ENCODE data around the gene OPRD1. TPM values are rescaled to one million over a fixed set of nuclear protein-coding genes. Genes with fewer than 3 reads are reported as not detected.
"Not testable (repeated sequence)": the region's sequence is repeated elsewhere in the genome, so short reads cannot be mapped to it uniquely, and the experiment has no call there.

The OPRD1 gene
- 0.07 TPM for polyA plus RNA-seq (2013)

DNA sequence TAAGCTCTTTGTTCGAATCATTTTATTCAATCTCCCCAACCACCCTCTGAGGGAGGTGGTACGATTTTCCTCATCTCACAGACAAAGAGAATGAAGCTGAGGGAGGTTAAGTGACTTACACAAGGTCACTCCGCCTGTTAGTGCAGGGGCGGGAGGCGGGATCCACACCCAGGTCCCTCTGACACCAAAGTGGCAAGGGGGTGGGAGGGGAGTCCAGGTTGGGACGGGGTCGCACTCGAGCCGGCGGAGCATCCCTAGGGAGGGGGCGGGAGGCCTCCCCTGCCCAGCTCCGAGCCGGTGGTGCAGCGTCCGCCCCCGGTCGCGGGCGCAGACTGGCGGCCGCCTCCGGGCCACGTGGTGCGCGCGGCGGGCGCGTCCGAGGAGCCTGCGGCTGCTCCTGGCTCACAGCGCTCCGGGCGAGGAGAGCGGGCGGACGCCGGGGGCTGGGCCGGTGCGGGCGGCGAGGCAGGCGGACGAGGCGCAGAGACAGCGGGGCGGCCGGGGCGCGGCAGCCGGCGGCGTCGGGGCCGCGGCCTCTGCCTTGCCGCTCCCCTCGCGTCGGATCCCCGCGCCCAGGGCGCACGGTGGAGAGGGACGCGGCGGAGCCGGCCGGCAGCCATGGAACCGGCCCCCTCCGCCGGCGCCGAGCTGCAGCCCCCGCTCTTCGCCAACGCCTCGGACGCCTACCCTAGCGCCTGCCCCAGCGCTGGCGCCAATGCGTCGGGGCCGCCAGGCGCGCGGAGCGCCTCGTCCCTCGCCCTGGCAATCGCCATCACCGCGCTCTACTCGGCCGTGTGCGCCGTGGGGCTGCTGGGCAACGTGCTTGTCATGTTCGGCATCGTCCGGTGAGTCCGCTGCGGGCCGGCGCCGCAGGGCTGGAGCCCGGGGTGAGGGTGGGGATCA, at the start of gene OPRD1:
OPRD1 (plus strand) TSS at position 405 of the 903 bp plus-strand sequence; CDS start at position 619, 214 bp downstream.
- CTCF ChIA-PET, result no interaction called here
- Histone ChIP-seq H3K4me1 (ENCODE audit: control extremely low read depth in 1 of 4, control insufficient read depth in 4 of 4, insufficient read depth in 4 of 4, low read length in 3 of 4) (peaks cover 0 to 23% (median 18%) of the 10 kb centered on the region in 4 experiments), H3K9me3 (ENCODE audit: control extremely low read depth in 1 of 5, control insufficient read depth in 4 of 5, insufficient read depth in 2 of 5, low read depth in 1 of 5, low read length in 4 of 5) (no peaks in the 10 kb centered on the region), H3K27me3 (replicated peaks in 2 of 5; ENCODE audit: control insufficient read depth in 4 of 5, insufficient read depth in 5 of 5, low read length in 4 of 5) (peaks cover 5 to 75% (median 41%) of the 10 kb centered on the region in 5 experiments), H3K4me3 (ENCODE audit: control insufficient read depth in 1 of 7, extremely low read depth in 1 of 7, insufficient read depth in 4 of 7, low read depth in 2 of 7, low read length in 6 of 7) (peak within 1 kb of the TSS in 2 of 7 experiments; percentile 10 to 36), H3K27ac (ENCODE audit: insufficient read depth in 1 of 2, low read depth in 1 of 2, low read length in 2 of 2, poor library complexity in 1 of 2, severe bottlenecking in 2 of 2) (no peak within 1 kb of the TSS), H3K36me3 (ENCODE audit: control insufficient read depth in 4 of 4, insufficient read depth in 4 of 4, low read length in 3 of 4) (no peaks in the 10 kb centered on the region)
- POLR2A ChIA-PET, result no interaction called here
- peak in 2 of 3 donors; percentile 14 to 34 for DNase-seq
- WGBS (ENCODE audit: insufficient coverage), result 1% methylated on average over 77 of the region's 108 CpGs

DNA sequence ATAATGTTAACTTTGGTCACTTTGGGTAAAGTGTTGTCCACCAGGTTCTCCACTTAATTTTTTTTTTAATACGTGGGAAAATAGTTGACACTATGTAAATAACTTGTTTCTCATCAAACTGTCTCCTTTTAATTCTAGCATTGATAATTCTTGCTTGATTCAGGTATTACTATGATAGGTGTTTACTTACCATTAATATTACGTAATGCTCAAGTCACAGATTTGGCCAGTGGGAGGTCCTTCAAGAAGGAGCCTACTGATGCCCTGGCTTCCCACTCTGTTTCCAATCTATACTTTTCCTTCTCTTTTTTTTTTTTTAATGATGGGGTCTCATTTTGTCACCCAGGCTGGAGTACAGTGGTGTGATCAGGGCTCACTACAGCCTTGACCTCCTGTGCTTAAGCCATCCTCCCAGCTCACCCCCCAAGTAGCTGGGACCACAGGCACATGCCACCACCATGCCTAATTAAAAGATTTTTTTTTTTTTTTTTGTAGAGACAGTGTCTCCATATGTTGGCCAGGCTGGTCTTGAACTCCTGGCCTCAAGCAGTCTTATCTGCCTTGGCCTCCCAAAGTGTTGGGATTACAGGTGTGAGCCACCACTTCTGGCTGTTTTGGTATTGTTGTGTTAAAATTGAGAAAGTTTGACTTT, 45.3 kb upstream of the OPRD1 start:
- peaks cover 15 to 54% (median 29%) of the 10 kb centered on the region in 4 experiments for H3K36me3 ChIP-seq (ENCODE audit: control insufficient read depth in 4 of 4, insufficient read depth in 4 of 4, low read length in 3 of 4)
- no peak for DNase-seq
- H3K9me3 ChIP-seq (ENCODE audit: control extremely low read depth in 1 of 5, control insufficient read depth in 4 of 5, insufficient read depth in 2 of 5, low read depth in 1 of 5, low read length in 4 of 5), result no peaks in the 10 kb centered on the region
- CTCF ChIA-PET, result no interaction called here
- H3K4me3 ChIP-seq (ENCODE audit: control insufficient read depth in 1 of 7, extremely low read depth in 1 of 7, insufficient read depth in 4 of 7, low read depth in 2 of 7, low read length in 6 of 7), result no peak overlapping the region
- H3K4me1 ChIP-seq (ENCODE audit: control extremely low read depth in 1 of 4, control insufficient read depth in 4 of 4, insufficient read depth in 4 of 4, low read length in 3 of 4), result peaks cover 0 to 6% (median 0%) of the 10 kb centered on the region in 4 experiments
- H3K27me3 ChIP-seq (replicated peaks in 2 of 5; ENCODE audit: control insufficient read depth in 4 of 5, insufficient read depth in 5 of 5, low read length in 4 of 5), result no peaks in the 10 kb centered on the region
- no CpG with 5 or more reads among the region's 2 CpGs for WGBS (ENCODE audit: insufficient coverage)
- POLR2A ChIA-PET, result interaction anchor here (0.6 kb wide), 3 partner anchors 11 to 117 kb away, joined by 3 to 5 read pairs (median 4); no protein-coding TSS in a partner anchor
- no peak overlapping the region for H3K27ac ChIP-seq (ENCODE audit: insufficient read depth in 1 of 2, low read depth in 1 of 2, low read length in 2 of 2, poor library complexity in 1 of 2, severe bottlenecking in 2 of 2)

DNA sequence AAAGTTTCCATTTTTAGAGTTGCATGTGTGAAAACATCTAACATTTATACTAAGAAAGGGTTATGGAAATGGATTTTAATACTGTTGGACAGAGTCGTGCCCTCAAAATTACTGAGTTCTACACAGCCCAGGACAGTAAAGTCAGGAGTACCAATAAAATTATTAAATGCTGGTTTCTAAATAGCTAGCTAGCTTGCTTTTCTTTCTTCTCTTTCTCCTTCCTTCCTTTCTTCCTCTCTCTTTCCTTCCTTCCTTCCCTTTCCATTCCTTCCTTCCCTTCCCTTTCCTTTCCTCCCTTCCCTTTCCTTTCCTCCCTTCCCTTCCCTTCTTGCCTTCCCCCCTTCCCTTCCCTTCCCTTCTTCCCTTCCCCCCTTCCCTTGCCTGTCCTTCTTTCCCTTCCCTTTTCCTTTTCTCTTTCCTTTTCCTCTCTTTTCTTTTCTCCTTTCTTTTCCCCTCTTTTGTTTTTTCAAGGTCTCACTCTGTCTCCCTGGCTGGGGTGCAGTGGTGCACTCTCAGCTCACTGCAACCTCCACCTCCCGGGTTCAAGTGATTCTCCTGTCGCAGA, 41.3 kb upstream of the OPRD1 start:
- H3K9me3 ChIP-seq (ENCODE audit: control extremely low read depth in 1 of 5, control insufficient read depth in 4 of 5, insufficient read depth in 2 of 5, low read depth in 1 of 5, low read length in 4 of 5), result no peaks in the 10 kb centered on the region

DNA sequence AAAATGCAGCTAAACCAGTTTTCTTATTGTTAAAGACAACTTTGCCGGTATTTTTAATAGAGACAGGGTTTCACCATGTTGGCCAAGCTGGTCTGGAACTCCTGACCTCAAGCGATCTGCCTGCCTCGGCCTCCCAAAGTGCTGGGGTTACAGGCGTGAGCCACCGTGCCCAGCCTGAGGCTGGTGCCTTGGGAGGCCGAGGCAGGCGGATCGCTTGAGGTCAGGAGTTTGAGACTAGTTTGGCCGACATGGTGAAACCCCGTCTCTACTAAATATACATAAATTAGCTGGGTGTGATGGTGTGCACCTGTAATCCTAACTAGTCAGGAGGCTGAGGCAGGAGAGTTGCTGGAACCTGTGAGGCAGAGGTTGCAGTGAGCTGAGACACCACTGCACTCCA, 40.0 kb upstream of the OPRD1 start:
- Histone ChIP-seq H3K4me1 (ENCODE audit: control extremely low read depth in 1 of 4, control insufficient read depth in 4 of 4, insufficient read depth in 4 of 4, low read length in 3 of 4) (peaks cover 0 to 14% (median 6%) of the 10 kb centered on the region in 4 experiments), H3K36me3 (ENCODE audit: control insufficient read depth in 4 of 4, insufficient read depth in 4 of 4, low read length in 3 of 4) (peaks cover 7 to 39% (median 20%) of the 10 kb centered on the region in 4 experiments)
- not testable (repeated sequence) for H3K9me3 ChIP-seq (ENCODE audit: control extremely low read depth in 1 of 5, control insufficient read depth in 4 of 5, insufficient read depth in 2 of 5, low read depth in 1 of 5, low read length in 4 of 5); H3K4me3 ChIP-seq (ENCODE audit: control insufficient read depth in 1 of 7, extremely low read depth in 1 of 7, insufficient read depth in 4 of 7, low read depth in 2 of 7, low read length in 6 of 7); H3K27ac ChIP-seq (ENCODE audit: insufficient read depth in 1 of 2, low read depth in 1 of 2, low read length in 2 of 2, poor library complexity in 1 of 2, severe bottlenecking in 2 of 2); H3K27me3 ChIP-seq (replicated peaks in 2 of 5; ENCODE audit: control insufficient read depth in 4 of 5, insufficient read depth in 5 of 5, low read length in 4 of 5); DNase-seq
- 100% methylated on average over 6 of the region's 10 CpGs for WGBS (ENCODE audit: insufficient coverage)
- CTCF ChIA-PET, result interaction anchor here (0.5 to 0.8 kb wide), 2 partner anchors 105 to 171 kb away, joined by 3 to 4 read pairs; no protein-coding TSS in a partner anchor
- POLR2A ChIA-PET, result interaction anchor here (0.6 kb wide), 2 partner anchors 103 to 113 kb away, joined by 3 to 5 read pairs; no protein-coding TSS in a partner anchor

More for the DNA sequence above, 41.3 kb upstream of the OPRD1 start:
- no peak overlapping the region for H3K4me3 ChIP-seq (ENCODE audit: control insufficient read depth in 1 of 7, extremely low read depth in 1 of 7, insufficient read depth in 4 of 7, low read depth in 2 of 7, low read length in 6 of 7)
- H3K36me3 ChIP-seq (ENCODE audit: control insufficient read depth in 4 of 4, insufficient read depth in 4 of 4, low read length in 3 of 4), result peaks cover 13 to 46% (median 26%) of the 10 kb centered on the region in 4 experiments
- WGBS (ENCODE audit: insufficient coverage), result 96% methylated on average over 2 of the region's 3 CpGs
- H3K27ac ChIP-seq (ENCODE audit: insufficient read depth in 1 of 2, low read depth in 1 of 2, low read length in 2 of 2, poor library complexity in 1 of 2, severe bottlenecking in 2 of 2), result no peak overlapping the region
- POLR2A ChIA-PET, result no interaction called here
- no peak for DNase-seq
- H3K4me1 ChIP-seq (ENCODE audit: control extremely low read depth in 1 of 4, control insufficient read depth in 4 of 4, insufficient read depth in 4 of 4, low read length in 3 of 4), result peaks cover 0 to 14% (median 6%) of the 10 kb centered on the region in 4 experiments
- no peaks in the 10 kb centered on the region for H3K27me3 ChIP-seq (replicated peaks in 2 of 5; ENCODE audit: control insufficient read depth in 4 of 5, insufficient read depth in 5 of 5, low read length in 4 of 5)
- CTCF ChIA-PET, result no interaction called here

DNA sequence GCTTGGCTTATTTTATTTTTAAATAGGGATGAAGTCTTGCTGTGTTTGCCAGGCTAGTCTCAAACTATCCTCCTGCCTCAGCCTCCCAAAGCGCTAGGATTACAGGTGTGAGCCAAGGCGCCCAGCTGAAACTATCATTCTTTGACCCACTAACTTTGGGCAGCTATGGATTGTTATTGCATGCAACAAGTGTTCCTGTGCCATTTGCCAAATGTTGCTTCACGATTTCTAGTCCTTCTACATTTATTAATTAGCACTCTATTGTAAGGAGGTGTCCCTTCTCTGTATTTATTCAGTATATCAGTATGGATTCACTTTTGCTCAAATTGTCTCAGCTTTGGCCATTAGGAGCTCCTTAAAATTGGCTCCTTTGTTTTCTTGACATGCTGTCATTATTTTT, 38.9 kb upstream of the OPRD1 start:
- H3K4me1 ChIP-seq (ENCODE audit: control extremely low read depth in 1 of 4, control insufficient read depth in 4 of 4, insufficient read depth in 4 of 4, low read length in 3 of 4), result peaks cover 0 to 14% (median 6%) of the 10 kb centered on the region in 4 experiments
- POLR2A ChIA-PET, result no interaction called here
- CTCF ChIA-PET, result interaction anchor here (1.2 kb wide), 1 partner anchor 20 kb away, joined by 3 read pairs; no protein-coding TSS in a partner anchor
- no peak overlapping the region for H3K4me3 ChIP-seq (ENCODE audit: control insufficient read depth in 1 of 7, extremely low read depth in 1 of 7, insufficient read depth in 4 of 7, low read depth in 2 of 7, low read length in 6 of 7)
- H3K9me3 ChIP-seq (ENCODE audit: control extremely low read depth in 1 of 5, control insufficient read depth in 4 of 5, insufficient read depth in 2 of 5, low read depth in 1 of 5, low read length in 4 of 5), result no peaks in the 10 kb centered on the region
- no peak overlapping the region for H3K27ac ChIP-seq (ENCODE audit: insufficient read depth in 1 of 2, low read depth in 1 of 2, low read length in 2 of 2, poor library complexity in 1 of 2, severe bottlenecking in 2 of 2)
- H3K36me3 ChIP-seq (ENCODE audit: control insufficient read depth in 4 of 4, insufficient read depth in 4 of 4, low read length in 3 of 4), result peaks cover 4 to 39% (median 20%) of the 10 kb centered on the region in 4 experiments
- no peaks in the 10 kb centered on the region for H3K27me3 ChIP-seq (replicated peaks in 2 of 5; ENCODE audit: control insufficient read depth in 4 of 5, insufficient read depth in 5 of 5, low read length in 4 of 5)
- DNase-seq, result no peak
- 92% methylated on average over 2 of the region's 3 CpGs for WGBS (ENCODE audit: insufficient coverage)

DNA sequence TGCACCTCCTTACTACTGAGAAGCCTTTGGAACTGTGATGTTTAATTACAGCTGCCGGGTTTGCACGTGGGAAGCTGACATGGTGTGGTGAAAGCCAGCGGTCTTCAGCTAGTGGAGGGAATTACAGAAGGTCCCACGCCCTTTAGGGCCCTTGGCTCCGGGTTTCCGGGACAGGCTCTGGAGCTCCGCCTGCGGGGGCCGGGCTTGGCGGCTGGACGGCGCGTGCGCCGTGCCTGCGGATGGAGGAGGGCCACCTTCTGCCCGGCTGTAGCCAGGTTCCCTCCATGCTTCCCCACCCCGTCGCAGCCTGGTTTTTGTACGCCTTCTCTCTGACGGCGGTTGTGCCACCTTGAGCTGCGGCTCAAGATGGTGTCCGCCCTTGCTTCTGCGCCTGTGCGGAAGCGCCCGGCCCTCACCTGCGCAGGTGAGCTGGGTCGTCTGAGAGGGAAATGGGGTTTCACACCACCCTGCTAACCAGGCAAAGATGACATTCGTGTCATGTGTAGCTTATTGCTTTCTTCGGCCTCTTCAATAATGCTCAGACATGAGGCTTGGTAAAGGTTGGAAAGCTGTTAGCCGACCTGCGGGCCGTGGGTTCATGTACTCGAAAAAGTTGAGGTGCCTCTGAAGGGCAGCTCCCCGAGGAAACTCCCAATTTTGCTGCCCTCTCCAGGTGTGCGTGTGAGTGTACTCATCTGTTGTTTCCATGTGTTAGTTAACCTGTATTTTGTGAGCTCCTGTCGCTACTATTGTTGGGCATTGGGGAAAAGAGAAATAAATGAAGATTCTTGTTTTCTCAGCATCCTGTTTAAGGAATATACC, 36.6 kb upstream of the OPRD1 start:
- ChIA-PET POLR2A (interaction anchor here (0.6 to 1.4 kb wide), 4 partner anchors 10 to 126 kb away, joined by 3 to 5 read pairs (median 3); partner anchors contain the start of gene RNU11), CTCF (interaction anchor here (1.0 to 2.5 kb wide), 7 partner anchors 9 to 134 kb away, joined by 3 to 20 read pairs (median 5); partner anchors contain the start of gene TAF12)
- no peak overlapping the region for H3K27ac ChIP-seq (ENCODE audit: insufficient read depth in 1 of 2, low read depth in 1 of 2, low read length in 2 of 2, poor library complexity in 1 of 2, severe bottlenecking in 2 of 2)
- 6% methylated on average over 37 of the region's 39 CpGs for WGBS (ENCODE audit: insufficient coverage)
- DNase-seq, result peak; percentile 73 to 90 (median 89)
- peak overlapping the region; percentile 21 to 72 (median 62) for H3K4me3 ChIP-seq (ENCODE audit: control insufficient read depth in 1 of 7, extremely low read depth in 1 of 7, insufficient read depth in 4 of 7, low read depth in 2 of 7, low read length in 6 of 7)
- H3K4me1 ChIP-seq (ENCODE audit: control extremely low read depth in 1 of 4, control insufficient read depth in 4 of 4, insufficient read depth in 4 of 4, low read length in 3 of 4), result peaks cover 0 to 14% (median 10%) of the 10 kb centered on the region in 4 experiments
- H3K36me3 ChIP-seq (ENCODE audit: control insufficient read depth in 4 of 4, insufficient read depth in 4 of 4, low read length in 3 of 4), result peaks cover 3 to 24% (median 9%) of the 10 kb centered on the region in 4 experiments
- no peaks in the 10 kb centered on the region for H3K27me3 ChIP-seq (replicated peaks in 2 of 5; ENCODE audit: control insufficient read depth in 4 of 5, insufficient read depth in 5 of 5, low read length in 4 of 5)
- no peaks in the 10 kb centered on the region for H3K9me3 ChIP-seq (ENCODE audit: control extremely low read depth in 1 of 5, control insufficient read depth in 4 of 5, insufficient read depth in 2 of 5, low read depth in 1 of 5, low read length in 4 of 5)
